NCI-H2107 (cell line): ENCODE results near the gene LRMDA.

Experiments used
- DNase-seq: peaks from one replicate; lab custom pipeline; 2025; lab: John Stamatoyannopoulos, UW

The LRMDA gene

GRCh38 chr10:76210211-76210610, 778.8 kb downstream of the LRMDA start:
- no peak for DNase-seq

GRCh38 chr10:76211691-76212090, 780.3 kb downstream of the LRMDA start:
- no peak for DNase-seq

GRCh38 chr10:76213876-76214275, 782.5 kb downstream of the LRMDA start:
- no peak for DNase-seq

- no peak for DNase-seq
Observed at GRCh38 chr10:76218035-76218434, 786.6 kb downstream of the LRMDA start.

DNA sequence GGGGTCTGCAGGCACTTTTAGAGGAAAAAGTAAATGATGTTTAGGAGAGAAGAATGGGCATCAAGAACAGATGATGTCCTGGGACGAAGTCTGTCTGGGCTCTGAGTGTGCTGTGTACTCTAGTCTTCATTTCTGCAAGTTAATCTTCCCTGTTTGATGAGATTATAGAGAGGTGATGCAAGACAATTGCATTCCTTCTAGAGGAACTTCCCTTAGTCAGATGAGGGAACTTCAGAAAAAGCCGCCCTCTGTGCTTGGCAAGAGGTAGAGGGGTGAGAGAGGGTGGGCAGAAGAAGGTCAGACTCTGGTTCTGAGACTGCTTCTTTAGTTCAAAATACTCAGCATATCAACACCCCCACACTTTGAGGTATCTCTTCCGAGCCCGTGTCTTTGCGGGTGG, 797.9 kb downstream of the LRMDA start:
- no peak for DNase-seq

DNA sequence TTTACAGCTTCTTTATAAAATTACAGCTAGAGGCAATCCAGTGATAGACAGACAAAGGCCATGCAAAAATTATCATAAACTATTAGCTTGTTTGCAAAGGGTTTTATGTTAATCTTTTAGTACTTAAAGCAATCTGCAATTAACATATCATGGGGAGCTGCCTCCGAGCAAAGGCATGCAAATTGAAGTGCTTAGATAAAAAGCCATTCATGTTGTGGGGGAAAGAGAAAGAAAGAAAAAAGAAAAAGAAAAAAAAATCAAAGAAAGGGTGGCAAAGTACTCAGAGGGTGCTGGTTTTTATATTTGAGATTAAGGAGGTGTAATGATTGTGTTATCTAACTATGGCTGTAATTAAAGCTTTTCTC, 799.5 kb downstream of the LRMDA start:
- no peak for DNase-seq

DNA sequence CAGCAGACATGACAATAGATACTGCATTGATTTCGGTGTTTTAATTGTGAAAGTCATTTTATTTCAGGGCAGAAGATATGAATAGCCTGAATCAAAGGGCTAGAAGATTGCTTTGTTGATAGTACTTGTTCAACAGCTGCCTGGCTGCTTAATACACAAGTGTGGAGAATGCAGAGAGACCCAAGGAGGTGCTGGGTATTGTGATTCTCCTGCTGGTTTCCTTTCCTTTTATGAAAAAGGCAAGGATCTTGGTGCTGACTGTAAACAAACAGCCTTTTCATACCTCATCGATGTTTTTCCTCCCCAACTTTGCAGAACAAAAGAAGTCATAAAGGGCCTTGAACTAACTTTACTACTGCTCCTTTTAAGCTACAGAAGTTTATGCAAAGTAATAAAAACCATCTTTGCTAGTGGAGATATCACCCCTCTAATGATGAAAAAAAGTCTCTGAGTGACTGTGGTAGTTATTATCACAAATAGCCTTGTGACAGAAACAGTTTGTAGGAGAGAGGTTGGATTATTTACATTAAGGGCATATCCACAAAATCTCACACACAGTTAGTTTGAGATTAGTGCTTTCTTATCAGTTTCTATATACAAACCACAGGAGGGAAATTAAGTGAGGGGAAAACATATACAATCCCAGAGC, 800.0 kb downstream of the LRMDA start:
- no peak for DNase-seq

DNA sequence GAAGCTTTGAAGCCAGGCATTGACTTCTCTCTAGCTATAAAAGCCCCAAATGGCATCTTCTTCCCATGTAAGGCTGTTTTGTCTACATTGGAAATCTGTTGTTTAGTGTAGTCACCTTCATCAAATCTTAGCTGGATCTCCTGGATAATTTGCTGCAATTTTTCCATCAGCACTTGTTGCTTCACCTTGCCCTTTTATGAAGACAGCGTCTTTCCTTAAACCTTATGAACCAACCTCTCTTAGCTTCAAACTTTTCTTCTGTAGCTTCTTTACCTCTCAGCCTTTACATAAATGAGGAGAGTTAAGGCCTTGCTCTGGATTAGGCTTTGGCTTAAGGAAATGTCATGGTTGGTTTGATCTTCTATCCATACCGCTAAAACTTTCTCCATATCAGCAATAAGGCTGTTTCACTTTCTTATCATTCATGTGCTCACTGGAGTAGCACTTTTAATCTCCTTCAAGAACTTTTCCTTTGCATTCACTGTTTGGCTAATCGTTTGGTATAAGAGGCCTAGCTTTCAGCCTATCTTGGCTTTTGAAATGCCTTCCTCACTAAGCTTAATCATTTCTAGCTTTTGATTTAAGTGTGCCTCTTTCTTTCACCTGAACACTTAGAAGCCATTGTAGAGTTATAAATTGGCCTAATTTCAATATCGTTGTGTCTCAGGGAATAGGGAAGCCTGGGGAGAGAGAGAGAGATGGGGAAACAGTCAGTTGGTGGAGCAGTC, 803.2 kb downstream of the LRMDA start:
- DNase-seq, result no peak

- no peak for DNase-seq
Observed at GRCh38 chr10:76236356-76236755, 804.9 kb downstream of the LRMDA start.

DNA sequence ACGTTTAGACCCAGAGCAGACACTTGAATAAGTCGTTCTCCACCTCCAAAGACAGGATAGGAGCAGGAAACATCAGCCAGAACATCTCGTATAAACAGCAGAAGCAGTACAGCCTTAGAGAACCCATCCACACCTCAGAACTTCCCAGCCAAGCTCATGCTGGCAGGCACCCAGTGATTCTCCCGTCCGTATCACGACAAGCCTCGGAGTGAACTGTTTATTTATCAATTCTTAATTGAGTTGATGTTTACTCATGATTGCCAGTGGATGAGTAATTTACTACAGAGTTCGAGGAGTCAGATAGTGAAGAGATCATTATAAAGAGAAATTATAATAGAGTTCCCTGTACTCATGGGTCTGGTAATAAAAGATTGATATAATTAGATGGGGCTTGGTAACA, 811.5 kb downstream of the LRMDA start:
- no peak for DNase-seq

- no peak for DNase-seq
Observed at GRCh38 chr10:76244061-76244686, 812.8 kb downstream of the LRMDA start.

DNA sequence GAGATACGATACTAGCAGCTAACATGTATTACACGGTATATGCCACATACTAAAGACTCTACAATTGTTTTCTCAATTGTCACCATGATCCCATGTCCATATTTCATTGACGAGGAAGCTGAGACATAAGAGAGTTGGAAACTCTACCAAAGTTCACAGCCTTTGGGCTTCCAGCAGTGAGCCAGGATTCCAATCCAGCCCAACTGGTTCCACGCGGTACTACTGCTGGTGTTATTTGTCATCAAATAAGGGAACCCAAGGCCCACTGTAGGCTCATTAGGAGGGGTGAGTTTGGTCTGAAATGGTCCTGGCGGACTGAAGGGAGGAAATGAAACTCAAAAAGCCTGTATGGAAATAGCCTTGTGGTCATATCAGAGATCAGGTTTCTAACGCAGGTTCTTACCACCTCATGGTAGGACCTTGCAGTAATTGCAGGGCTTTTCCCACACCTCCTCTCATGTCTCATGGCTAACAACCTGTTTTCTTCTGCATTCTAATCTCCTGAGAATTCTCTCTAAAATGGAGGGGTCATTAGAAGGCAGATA, 814.6 kb downstream of the LRMDA start:
- DNase-seq, result no peak

DNA sequence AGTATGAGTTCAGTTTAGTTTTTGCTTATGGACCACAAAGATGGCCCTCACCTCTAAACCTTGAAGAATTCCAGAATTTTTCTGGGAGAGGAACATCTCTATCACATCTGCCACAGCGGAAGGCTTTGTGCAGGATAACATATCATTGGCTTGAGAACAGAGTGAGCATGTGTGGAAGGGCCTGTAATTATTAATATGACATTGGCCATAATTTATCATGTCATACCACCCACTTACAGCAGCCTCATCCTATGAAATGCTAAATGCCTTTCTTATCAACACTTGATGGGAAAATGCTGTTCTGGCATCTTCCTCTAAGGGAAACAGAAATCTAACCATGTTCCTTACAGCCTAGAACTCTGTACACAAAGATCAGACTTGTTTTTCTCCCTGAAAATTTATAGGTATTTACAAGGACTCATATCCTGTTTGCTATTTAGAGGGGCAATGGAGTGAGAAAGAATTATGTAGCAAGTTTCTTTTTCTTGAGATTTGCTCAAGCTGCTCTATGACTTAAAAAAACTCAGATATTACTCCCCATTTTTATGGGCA, 817.3 kb downstream of the LRMDA start:
- no peak for DNase-seq

DNA sequence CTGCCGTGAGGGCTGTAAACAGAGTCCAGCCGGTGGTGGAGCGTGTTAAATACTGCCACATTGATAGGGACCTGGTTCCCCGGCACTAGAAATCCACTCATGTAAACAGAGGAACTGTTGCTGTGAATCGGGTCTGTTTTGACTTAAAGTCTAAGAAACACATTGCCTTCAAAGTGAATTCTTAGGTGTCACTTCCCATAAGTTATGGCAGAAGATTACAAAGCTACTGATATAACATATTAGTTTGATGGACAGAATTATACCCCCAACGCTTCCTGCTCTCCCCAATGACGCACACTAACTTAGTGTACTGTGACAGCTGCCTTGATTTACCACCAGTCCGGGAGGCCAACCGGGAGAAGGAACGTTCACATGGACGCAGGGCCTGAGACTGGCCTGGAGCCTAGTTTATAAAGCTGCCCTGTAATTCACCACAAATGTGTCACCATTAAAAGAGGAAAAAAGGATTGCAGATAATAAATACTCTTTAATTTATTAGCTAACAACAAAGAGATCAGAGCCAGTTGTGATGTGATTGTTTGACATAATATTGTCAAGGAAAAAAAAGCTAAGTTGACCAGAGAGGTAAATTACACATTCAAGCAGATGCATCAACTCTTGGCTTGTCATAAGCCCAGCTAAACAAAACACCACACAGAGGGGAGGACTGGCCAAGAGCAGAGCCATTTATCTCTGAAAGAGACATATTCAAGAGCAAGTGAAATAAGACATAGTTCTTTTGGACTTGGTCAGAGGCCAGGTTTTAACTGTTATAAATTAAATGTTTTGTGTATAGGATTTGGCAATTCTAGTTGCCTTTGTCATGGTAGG, 820.6 kb downstream of the LRMDA start:
- no peak for DNase-seq

DNA sequence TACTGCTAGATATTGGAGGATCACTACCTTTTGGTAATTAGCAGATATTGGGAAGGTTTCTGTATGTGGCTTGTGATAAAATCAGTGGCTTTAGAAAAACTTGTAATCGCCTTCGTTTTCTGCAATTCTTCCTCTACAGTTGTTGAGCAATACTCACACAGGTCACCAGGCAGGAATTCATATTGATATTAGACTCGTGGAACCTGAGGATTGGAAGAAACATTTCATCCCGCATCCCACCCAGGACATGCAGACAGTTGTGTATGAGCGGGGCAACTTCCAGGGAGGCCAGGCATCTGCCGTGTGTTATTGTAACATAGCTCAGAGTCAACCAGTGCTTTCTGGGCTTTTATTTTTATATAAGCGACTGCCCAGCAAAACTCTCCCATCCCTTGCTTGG, 821.3 kb downstream of the LRMDA start:
- no peak for DNase-seq

- DNase-seq, result no peak
Observed at GRCh38 chr10:76255241-76255640, 823.8 kb downstream of the LRMDA start.

- no peak for DNase-seq
Observed at GRCh38 chr10:76257816-76258215, 826.4 kb downstream of the LRMDA start.

DNA sequence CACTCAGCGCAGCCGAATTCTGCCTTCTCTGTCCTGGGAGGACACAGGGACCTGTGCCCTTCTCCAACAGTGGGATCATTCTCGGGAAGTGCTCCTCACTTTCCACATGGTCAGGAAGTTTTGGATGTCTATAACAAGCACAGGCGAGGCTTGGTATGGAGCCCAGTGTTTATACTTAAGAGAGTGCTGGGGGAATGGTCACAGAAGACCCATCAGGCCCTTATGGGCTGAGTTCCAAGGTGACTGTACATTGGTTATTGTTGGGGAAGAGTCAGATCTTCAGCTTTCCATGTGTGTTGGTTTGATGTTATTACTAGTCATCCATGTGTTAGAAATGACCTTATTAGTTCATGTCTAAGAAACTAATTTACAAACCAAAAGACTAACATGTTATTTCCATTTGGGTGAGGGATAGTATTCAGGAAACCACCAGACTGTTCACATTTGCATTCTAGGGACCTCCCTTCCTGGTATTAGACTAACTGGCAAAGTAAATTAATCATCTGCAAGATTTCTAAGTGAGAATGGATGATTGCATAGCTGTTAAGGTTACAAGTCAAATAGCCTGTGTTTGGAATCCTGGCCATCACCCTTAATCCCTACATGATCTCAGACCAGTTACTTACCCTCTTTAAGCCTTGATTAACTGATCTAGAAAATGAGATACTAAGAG, 834.2 kb downstream of the LRMDA start:
- DNase-seq, result no peak

- DNase-seq, result no peak
Observed at GRCh38 chr10:76268530-76268929, 837.1 kb downstream of the LRMDA start.

DNA sequence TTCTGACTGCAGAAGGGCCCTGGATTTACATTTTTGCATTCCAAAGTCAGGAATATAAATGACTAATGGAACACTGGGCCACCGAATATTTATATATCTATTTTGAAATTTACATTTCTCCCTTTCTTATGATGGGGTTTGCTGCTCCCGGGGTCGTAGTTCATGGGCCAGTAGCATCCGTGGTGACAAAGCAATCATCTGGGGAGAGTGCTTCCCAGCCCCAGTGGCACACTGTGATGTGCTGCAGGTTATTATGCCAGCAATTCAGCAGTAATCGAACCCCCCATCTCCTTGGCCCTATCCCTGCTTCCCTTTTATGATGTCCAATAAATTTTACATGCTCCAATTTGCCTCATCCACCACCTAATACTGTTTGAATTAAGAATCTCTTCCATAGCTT, 837.5 kb downstream of the LRMDA start:
- DNase-seq, result no peak

DNA sequence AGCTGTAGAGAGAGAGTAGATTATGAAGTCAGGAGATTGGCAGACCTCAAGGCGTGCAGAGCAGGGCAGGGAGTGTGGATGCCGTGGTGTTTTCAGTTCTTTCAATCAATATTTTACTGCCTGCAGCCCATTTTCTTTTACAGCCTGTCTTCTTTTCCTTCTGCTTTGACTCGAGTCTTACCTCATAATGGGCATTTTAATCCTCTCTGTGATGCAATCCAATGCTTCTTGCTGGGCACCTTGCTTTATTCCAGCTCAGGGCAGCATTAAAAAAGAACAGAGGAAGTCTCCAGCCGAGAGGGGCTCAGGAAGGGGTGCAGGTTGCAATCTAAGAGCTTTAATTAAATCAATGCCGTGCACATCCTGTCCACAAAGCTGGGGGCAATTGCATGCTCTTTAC, 839.0 kb downstream of the LRMDA start:
- no peak for DNase-seq
